HepG2 (cell line): ENCODE measurements around the gene PRKCZ. TPM values are rescaled to one million over a fixed set of nuclear protein-coding genes. Genes with fewer than 3 reads are reported as not detected.

Experiments used
- DMAP1 ChIP-seq: IDR thresholded peaks from 2 replicates; pipeline ENCODE4 v1.6.1; 2016
- ELF1 ChIP-seq: sonication (generic); formaldehyde crosslinking; IDR thresholded peaks from 2 replicates; pipeline ENCODE4 v1.4.0; 2020; ENCODE audit warnings: missing genetic modification reagents
- FOSL2 ChIP-seq: sonication (generic); formaldehyde crosslinking; IDR thresholded peaks from 2 replicates; pipeline ENCODE4 v1.4.0; 2020; ENCODE audit warnings: missing genetic modification reagents
- HNF4A ChIP-seq: sonication (generic); formaldehyde crosslinking; IDR thresholded peaks from 2 replicates; pipeline ENCODE4 v1.4.0; 2020; ENCODE audit warnings: missing genetic modification reagents
- KLF12 ChIP-seq: sonication (generic); formaldehyde crosslinking; IDR thresholded peaks from 2 replicates; pipeline ENCODE4 v1.4.0; 2020; ENCODE audit warnings: missing genetic modification reagents, borderline replicate concordance
- MAFF ChIP-seq: IDR thresholded peaks from 2 replicates; pipeline ENCODE4 v1.6.1; 2011; ENCODE audit warnings: low read depth, low read length, improper control_type of control experiment
- MXI1 ChIP-seq: IDR thresholded peaks from 3 replicates; pipeline ENCODE4 v1.6.1; 2012; ENCODE audit warnings: low read depth, low read length, inconsistent platforms, borderline replicate concordance
- NFRKB ChIP-seq: fragments of 450-650 bp; IDR thresholded peaks from 2 replicates; pipeline ENCODE4 v1.6.1; 2017
- NKX3-1 ChIP-seq: sonication (generic); formaldehyde crosslinking; IDR thresholded peaks from 2 replicates; pipeline ENCODE4 v1.5.0; 2020; ENCODE audit warnings: missing genetic modification reagents
- SAP130 ChIP-seq: IDR thresholded peaks from 2 replicates; pipeline ENCODE4 v1.6.1; 2016; ENCODE audit warnings: low read depth
- SNRNP70 ChIP-seq: fragments of 200-400 bp; formaldehyde crosslinking; IDR thresholded peaks from 2 replicates; pipeline ENCODE4 v1.6.1; 2017; ENCODE audit warnings: mild to moderate bottlenecking, low read depth, low read length, moderate library complexity
- XRCC5 ChIP-seq: fragments of 200-400 bp; formaldehyde crosslinking; optimal IDR thresholded peaks from 2 replicates; pipeline ENCODE3; 2017; ENCODE audit warnings: mild to moderate bottlenecking, low read length
- ZBTB1 ChIP-seq: sonication (generic); formaldehyde crosslinking; IDR thresholded peaks from 2 replicates; pipeline ENCODE4 v1.4.0; 2020; ENCODE audit warnings: missing genetic modification reagents, borderline replicate concordance
- ZFAT ChIP-seq: sonication (generic); formaldehyde crosslinking; conservative IDR thresholded peaks from 2 replicates; pipeline ENCODE4 v1.8.1; 2023; ENCODE audit warnings: missing genetic modification reagents, inconsistent platforms
- ZNF549 ChIP-seq: sonication (generic); formaldehyde crosslinking; IDR thresholded peaks from 2 replicates; pipeline ENCODE4 v1.5.0; 2020; ENCODE audit warnings: missing genetic modification reagents
- ZNF563 ChIP-seq: sonication (generic); formaldehyde crosslinking; IDR thresholded peaks from 2 replicates; pipeline ENCODE4 v1.8.0; 2022; ENCODE audit warnings: mild to moderate bottlenecking, moderate library complexity, missing genetic modification reagents
- ZNF746 ChIP-seq: sonication (generic); formaldehyde crosslinking; IDR thresholded peaks from 2 replicates; pipeline ENCODE4 v1.8.0; 2022; ENCODE audit warnings: mild to moderate bottlenecking, missing genetic modification reagents
- ZNF816 ChIP-seq: sonication (generic); formaldehyde crosslinking; IDR thresholded peaks from 2 replicates; pipeline ENCODE4 v1.8.0; 2022; ENCODE audit warnings: missing genetic modification reagents, mild to moderate bottlenecking, borderline replicate concordance
- ZSCAN12 ChIP-seq: sonication (generic); formaldehyde crosslinking; IDR thresholded peaks from 2 replicates; pipeline ENCODE4 v1.9.0; 2021; ENCODE audit warnings: mild to moderate bottlenecking, missing genetic modification reagents
- ZSCAN21 ChIP-seq: sonication (generic); formaldehyde crosslinking; IDR thresholded peaks from 2 replicates; pipeline ENCODE4 v1.8.0; 2022; ENCODE audit warnings: mild to moderate bottlenecking, missing genetic modification reagents, moderate library complexity, borderline replicate concordance
- ZSCAN30 ChIP-seq: sonication (generic); formaldehyde crosslinking; IDR thresholded peaks from 2 replicates; pipeline ENCODE4 v1.5.0; 2020; ENCODE audit warnings: mild to moderate bottlenecking, missing genetic modification reagents
- polyA plus RNA-seq, 8 experiments: library from polyadenylated mRNA; depleted of rRNA in 3 of 8; stranded (reverse) in 7 of 8; unstranded in 1 of 8; fragments of >200 nt; fragmentation: Illumina TruSeq in 4 of 8; extraction: Trizol in 4 of 8; gene quantifications; 2 replicates each; pipeline versions ENCODE4 v1.2.1 to v1.2.3, GENCODE V29; 2011 to 2016; ENCODE audit warnings: low read depth in 4 of 8, missing spikeins in 1 of 8, mixed read lengths in 1 of 8; ENCODE audit not compliant: insufficient read depth in 1 of 8
- total RNA-seq, 5 experiments: library from RNA; depleted of rRNA; stranded (reverse); fragments of >200 nt; fragmentation: Illumina TruSeq; extraction: Trizol; gene quantifications; 2 replicates each; pipeline ENCODE4 v1.2.3, GENCODE V29; 2016; ENCODE audit warnings: low read depth in 1 of 5
- TF ChIP-seq, protein P1 (sequence below): sonication (generic); formaldehyde crosslinking; IDR thresholded peaks from 2 replicates; pipeline ENCODE4 v1.5.0; 2020; ENCODE audit warnings: mild to moderate bottlenecking, missing genetic modification reagents, borderline replicate concordance
- TF ChIP-seq, protein P2 (sequence below): sonication (generic); formaldehyde crosslinking; IDR thresholded peaks from 2 replicates; pipeline ENCODE4 v1.5.1; 2020; ENCODE audit warnings: mild to moderate bottlenecking, missing genetic modification reagents
- TF ChIP-seq, protein P3 (sequence below): sonication (generic); formaldehyde crosslinking; IDR thresholded peaks from 2 replicates; pipeline ENCODE4 v1.8.0; 2022; ENCODE audit warnings: mild to moderate bottlenecking, missing genetic modification reagents; ENCODE audit not compliant: insufficient replicate concordance

PRKCZ gene
- total and polyA plus RNA-seq, 2 of the 13 experiments (the other 11 are each of a cell fraction or from before 2014, with no cell fraction given): 34.7 to 85.2 TPM

GRCh38 chr1:2049225-2049717 is 940 bp upstream of the PRKCZ start (continued):
- TF ChIP-seq ZNF816: no peak
- no peak for TF ChIP-seq MAFF
- peak; percentile 59 for TF ChIP-seq SAP130 (CRISPR knock-in tag)
- peak; percentile 71; the same call in 1 of the 2 replicates for TF ChIP-seq ZNF563
- TF ChIP-seq DMAP1 (CRISPR knock-in tag): peak; percentile 67
- TF ChIP-seq ZNF746: no peak
- peak; percentile 98 for TF ChIP-seq KLF12 (CRISPR knock-in tag)
- no peak for TF ChIP-seq ELF1 (CRISPR knock-in tag)
- no peak for TF ChIP-seq NFRKB
- TF ChIP-seq MXI1: peak; percentile 93; the same call in 1 of the 3 replicates
- no peak for TF ChIP-seq ZBTB1 (CRISPR knock-in tag)
- TF ChIP-seq ZSCAN30: 0 out of 2 replicates have a peak, but pooled peaks have one; percentile 40
- TF ChIP-seq HNF4A (CRISPR knock-in tag): no peak
- 0 out of 2 replicates have a peak, but pooled peaks have one; percentile 41 for TF ChIP-seq NKX3-1
- TF ChIP-seq, protein P1, sequence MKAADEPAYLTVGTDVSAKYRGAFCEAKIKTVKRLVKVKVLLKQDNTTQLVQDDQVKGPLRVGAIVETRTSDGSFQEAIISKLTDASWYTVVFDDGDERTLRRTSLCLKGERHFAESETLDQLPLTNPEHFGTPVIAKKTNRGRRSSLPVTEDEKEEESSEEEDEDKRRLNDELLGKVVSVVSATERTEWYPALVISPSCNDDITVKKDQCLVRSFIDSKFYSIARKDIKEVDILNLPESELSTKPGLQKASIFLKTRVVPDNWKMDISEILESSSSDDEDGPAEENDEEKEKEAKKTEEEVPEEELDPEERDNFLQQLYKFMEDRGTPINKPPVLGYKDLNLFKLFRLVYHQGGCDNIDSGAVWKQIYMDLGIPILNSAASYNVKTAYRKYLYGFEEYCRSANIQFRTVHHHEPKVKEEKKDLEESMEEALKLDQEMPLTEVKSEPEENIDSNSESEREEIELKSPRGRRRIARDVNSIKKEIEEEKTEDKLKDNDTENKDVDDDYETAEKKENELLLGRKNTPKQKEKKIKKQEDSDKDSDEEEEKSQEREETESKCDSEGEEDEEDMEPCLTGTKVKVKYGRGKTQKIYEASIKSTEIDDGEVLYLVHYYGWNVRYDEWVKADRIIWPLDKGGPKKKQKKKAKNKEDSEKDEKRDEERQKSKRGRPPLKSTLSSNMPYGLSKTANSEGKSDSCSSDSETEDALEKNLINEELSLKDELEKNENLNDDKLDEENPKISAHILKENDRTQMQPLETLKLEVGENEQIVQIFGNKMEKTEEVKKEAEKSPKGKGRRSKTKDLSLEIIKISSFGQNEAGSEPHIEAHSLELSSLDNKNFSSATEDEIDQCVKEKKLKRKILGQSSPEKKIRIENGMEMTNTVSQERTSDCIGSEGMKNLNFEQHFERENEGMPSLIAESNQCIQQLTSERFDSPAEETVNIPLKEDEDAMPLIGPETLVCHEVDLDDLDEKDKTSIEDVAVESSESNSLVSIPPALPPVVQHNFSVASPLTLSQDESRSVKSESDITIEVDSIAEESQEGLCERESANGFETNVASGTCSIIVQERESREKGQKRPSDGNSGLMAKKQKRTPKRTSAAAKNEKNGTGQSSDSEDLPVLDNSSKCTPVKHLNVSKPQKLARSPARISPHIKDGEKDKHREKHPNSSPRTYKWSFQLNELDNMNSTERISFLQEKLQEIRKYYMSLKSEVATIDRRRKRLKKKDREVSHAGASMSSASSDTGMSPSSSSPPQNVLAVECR (CRISPR knock-in tag): 0 out of 2 replicates have a peak, but pooled peaks have one; percentile 64
- TF ChIP-seq, protein P2, sequence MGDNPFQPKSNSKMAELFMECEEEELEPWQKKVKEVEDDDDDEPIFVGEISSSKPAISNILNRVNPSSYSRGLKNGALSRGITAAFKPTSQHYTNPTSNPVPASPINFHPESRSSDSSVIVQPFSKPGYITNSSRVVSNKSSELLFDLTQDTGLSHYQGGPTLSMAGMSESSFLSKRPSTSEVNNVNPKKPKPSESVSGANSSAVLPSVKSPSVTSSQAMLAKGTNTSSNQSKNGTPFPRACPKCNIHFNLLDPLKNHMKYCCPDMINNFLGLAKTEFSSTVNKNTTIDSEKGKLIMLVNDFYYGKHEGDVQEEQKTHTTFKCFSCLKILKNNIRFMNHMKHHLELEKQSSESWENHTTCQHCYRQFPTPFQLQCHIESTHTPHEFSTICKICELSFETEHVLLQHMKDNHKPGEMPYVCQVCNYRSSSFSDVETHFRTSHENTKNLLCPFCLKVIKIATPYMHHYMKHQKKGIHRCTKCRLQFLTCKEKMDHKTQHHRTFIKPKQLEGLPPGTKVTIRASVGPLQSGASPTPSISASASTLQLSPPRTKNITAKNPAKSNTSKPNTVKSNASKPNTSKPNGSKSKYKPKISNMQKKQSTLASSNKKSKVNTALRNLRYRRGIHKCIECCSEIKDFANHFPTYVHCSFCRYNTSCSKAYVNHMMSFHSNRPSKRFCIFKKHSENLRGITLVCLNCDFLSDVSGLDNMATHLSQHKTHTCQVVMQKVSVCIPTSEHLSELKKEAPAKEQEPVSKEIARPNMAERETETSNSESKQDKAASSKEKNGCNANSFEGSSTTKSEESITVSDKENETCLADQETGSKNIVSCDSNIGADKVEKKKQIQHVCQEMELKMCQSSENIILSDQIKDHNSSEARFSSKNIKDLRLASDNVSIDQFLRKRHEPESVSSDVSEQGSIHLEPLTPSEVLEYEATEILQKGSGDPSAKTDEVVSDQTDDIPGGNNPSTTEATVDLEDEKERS (CRISPR knock-in tag): peak; percentile 96
- TF ChIP-seq XRCC5: peak; percentile 52
- TF ChIP-seq ZNF549 (CRISPR knock-in tag): no peak
- no peak for TF ChIP-seq ZFAT (CRISPR knock-in tag)
- no peak for TF ChIP-seq SNRNP70
- 0 out of 2 replicates have a peak, but pooled peaks have one; percentile 18 for TF ChIP-seq ZSCAN21 (CRISPR knock-in tag)
- TF ChIP-seq, protein P3, sequence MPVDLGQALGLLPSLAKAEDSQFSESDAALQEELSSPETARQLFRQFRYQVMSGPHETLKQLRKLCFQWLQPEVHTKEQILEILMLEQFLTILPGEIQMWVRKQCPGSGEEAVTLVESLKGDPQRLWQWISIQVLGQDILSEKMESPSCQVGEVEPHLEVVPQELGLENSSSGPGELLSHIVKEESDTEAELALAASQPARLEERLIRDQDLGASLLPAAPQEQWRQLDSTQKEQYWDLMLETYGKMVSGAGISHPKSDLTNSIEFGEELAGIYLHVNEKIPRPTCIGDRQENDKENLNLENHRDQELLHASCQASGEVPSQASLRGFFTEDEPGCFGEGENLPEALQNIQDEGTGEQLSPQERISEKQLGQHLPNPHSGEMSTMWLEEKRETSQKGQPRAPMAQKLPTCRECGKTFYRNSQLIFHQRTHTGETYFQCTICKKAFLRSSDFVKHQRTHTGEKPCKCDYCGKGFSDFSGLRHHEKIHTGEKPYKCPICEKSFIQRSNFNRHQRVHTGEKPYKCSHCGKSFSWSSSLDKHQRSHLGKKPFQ (CRISPR knock-in tag): peak; percentile 37
- TF ChIP-seq FOSL2 (CRISPR knock-in tag): no peak
- TF ChIP-seq ZSCAN12: no peak
